Effector memory CD4-positive, alpha-beta T cell (primary cell): ENCODE data around the gene AGAP2.
"Not testable (repeated sequence)": the region's sequence is repeated elsewhere in the genome, so short reads cannot be mapped to it uniquely, and the experiment has no call there.

Experiments
- DNase-seq, 3 donors: peaks; one replicate each; pipeline ENCODE4 v3.0.0-alpha.2; 2020
- H3K27ac ChIP-seq: 2 replicates; pipeline ENCODE4 v1.7.0; 2013; ENCODE audit warnings: mild to moderate bottlenecking, low read length, moderate library complexity; ENCODE audit not compliant: insufficient read depth, poor library complexity, severe bottlenecking
- H3K27me3 ChIP-seq: replicated peaks from 2 replicates; pipeline ENCODE4 v1.7.0; 2013; ENCODE audit warnings: mild to moderate bottlenecking, low read length; ENCODE audit not compliant: insufficient read depth, control insufficient read depth, poor library complexity, severe bottlenecking
- H3K36me3 ChIP-seq: 2 replicates; pipeline ENCODE4 v1.7.0; 2013; ENCODE audit warnings: mild to moderate bottlenecking, low read length, moderate library complexity; ENCODE audit not compliant: control insufficient read depth, insufficient read depth
- H3K4me1 ChIP-seq: 2 replicates; pipeline ENCODE4 v1.7.0; 2013; ENCODE audit warnings: low read length, mild to moderate bottlenecking; ENCODE audit not compliant: control insufficient read depth, insufficient read depth, poor library complexity, severe bottlenecking
- H3K4me3 ChIP-seq: 2 replicates; pipeline ENCODE4 v1.7.0; 2013; ENCODE audit warnings: low read length, low read depth, mild to moderate bottlenecking; ENCODE audit not compliant: insufficient read depth, poor library complexity, severe bottlenecking
- H3K9me3 ChIP-seq: 2 replicates; pipeline ENCODE4 v1.7.0; 2013; ENCODE audit warnings: mild to moderate bottlenecking, low read length, moderate library complexity; ENCODE audit not compliant: control insufficient read depth

Gene AGAP2

DNA sequence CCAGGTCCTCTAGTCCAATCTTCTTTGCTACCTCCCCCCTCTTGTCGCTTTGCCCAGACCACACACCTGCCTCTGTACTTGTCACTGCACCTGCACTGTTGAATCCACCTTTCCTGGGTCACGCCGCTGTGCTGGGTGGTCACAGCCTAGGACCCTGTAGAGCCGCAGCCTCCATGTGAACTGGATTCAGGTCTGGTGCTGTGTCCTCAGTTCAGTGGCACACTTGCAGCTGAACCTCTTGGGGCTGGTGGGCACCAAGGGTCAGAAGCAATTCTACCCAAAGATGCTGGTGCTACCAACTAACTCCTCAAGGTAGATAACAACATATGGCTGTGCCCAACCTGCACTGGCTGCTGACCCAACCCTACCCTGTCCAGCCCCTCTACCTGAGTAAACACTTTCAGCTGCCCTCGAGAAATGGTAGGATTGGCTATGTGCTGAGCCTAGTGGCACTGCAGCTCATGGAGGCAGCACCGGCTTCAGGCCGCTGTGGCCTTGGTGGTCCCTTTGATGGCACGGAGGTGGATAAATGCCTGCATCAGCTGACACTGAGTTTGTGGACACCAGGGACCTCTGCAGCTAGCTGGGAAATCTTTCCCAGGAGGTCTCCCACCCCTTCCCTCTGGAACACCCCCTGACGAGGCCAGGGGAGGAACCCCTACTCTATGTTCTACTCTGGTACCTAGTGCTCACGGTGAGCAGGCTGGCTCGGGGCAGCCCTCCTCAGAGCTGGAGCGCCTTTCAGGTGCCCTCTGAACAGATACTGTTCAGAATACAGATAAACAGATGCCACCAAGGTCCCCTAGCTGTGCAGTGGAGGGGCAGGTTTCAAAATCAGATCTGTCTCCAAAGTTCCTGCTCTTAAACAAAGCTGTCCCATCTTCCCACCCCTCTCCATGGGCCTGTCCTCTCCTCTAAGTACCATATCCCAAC is 14.3 kb downstream of the AGAP2 start:
- peaks cover 59% of the 10 kb centered on the region for H3K36me3 ChIP-seq
- no peak overlapping the region for H3K27ac ChIP-seq
- no peaks in the 10 kb centered on the region for H3K27me3 ChIP-seq
- no peak overlapping the region for H3K4me3 ChIP-seq
- no peak for DNase-seq
- no peaks in the 10 kb centered on the region for H3K9me3 ChIP-seq
- no peaks in the 10 kb centered on the region for H3K4me1 ChIP-seq

DNA sequence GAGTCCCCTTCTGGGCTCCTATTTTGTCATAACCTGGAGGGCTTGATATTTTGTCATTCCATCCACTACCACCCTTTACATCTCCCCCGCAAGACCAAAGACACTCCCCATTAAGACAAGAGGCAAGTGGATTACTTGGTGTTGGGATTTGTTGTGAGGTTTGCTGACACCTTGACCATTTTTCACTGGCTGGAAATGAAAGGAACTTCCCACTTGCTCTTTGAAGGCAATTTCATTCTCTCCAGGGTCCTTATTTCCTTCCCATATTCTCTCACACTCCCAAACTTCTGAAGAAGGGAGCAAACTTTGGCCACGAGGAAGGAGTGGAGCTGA is 14.9 kb downstream of the AGAP2 start:
- H3K4me3 ChIP-seq, result no peak overlapping the region
- H3K36me3 ChIP-seq, result peaks cover 61% of the 10 kb centered on the region
- no peak overlapping the region for H3K27ac ChIP-seq
- no peaks in the 10 kb centered on the region for H3K9me3 ChIP-seq
- no peak for DNase-seq
- H3K27me3 ChIP-seq, result no peaks in the 10 kb centered on the region
- H3K4me1 ChIP-seq, result no peaks in the 10 kb centered on the region

DNA sequence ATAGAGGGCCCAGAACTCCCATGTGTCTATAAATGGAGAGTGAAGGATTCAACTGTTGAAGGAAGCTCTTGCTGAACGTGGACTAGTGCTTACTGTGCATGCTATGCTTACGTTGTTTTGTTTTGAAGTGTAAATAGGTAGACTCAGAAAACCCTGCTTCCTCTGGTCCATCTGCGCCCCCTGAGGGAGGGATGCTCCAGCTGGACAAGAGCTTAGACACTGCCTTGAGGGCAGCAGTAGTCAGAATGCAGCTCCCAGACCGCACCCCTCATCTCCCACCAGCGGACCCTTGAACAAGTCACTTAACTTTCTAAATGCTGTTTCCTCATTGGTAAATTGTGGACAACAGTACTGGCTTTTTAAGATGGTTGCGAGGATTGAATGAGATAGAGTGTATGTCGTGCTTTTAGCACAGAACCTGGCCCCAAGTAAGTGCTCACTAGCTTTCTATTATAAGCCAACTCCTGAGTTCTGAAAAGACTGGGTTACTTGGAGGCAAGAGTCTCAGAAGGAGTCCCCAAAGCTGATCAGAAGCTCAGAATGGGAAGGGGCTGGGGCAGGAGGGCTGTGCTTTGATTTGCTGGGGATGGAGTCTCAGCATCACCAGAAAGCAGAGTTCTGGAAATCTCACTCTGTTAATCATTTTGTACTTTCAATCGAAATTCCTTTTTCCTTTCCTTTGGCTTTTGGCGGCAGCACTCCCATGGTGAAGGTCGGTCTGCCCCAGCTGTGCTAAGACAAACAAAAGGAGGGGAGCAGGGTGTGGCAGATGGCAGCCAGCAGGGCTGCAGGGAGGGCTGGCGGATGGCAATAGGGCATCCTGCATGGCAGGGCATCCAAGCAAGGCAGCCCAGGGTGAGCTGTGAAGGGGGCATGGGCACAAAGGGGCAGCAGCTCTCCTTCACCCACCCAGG is 15.6 kb downstream of the AGAP2 start:
- no peaks in the 10 kb centered on the region for H3K9me3 ChIP-seq
- no peaks in the 10 kb centered on the region for H3K27me3 ChIP-seq
- peaks cover 61% of the 10 kb centered on the region for H3K36me3 ChIP-seq
- no peak for DNase-seq
- no peaks in the 10 kb centered on the region for H3K4me1 ChIP-seq
- H3K27ac ChIP-seq, result no peak overlapping the region
- no peak overlapping the region for H3K4me3 ChIP-seq

DNA sequence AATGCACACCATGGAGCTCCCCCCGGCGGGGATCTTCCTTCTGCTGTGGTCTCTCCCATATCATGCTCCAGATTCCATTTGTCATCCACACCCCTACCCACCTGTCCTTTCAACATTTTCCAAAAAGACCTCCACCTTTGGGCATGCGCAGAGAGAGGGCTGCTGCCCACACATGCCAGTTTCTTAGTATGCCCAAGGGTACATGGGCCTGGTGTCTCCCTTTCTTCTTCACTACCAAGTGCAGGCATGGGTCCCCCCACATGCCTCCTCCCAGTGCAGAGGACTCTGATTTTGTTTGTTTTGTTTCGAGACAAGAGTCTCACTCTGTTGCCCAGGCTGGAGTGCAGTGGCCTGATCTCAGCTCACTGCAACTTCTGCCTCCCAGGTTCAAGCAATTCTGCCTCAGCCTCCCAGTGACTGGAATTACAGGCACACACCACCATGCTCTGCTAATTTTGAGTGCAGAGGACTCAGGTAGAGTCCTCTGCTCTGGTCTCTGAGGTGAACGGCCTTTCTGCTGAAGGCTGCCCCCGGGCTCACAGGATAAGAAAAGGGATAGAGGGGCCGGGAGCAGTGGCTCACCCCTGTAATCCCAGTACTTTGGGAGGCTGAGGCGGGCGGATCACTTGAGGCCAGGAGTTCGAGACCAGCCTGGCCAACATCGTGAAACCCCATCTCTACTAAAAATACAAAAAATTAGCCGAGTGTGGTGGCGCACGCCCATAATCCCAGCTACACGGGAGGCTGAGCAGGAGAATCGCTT is 16.5 kb downstream of the AGAP2 start:
- H3K9me3 ChIP-seq, H3K4me1 ChIP-seq, H3K4me3 ChIP-seq, H3K27me3 ChIP-seq, DNase-seq, H3K27ac ChIP-seq: not testable (repeated sequence)
- peaks cover 59% of the 10 kb centered on the region for H3K36me3 ChIP-seq

DNA sequence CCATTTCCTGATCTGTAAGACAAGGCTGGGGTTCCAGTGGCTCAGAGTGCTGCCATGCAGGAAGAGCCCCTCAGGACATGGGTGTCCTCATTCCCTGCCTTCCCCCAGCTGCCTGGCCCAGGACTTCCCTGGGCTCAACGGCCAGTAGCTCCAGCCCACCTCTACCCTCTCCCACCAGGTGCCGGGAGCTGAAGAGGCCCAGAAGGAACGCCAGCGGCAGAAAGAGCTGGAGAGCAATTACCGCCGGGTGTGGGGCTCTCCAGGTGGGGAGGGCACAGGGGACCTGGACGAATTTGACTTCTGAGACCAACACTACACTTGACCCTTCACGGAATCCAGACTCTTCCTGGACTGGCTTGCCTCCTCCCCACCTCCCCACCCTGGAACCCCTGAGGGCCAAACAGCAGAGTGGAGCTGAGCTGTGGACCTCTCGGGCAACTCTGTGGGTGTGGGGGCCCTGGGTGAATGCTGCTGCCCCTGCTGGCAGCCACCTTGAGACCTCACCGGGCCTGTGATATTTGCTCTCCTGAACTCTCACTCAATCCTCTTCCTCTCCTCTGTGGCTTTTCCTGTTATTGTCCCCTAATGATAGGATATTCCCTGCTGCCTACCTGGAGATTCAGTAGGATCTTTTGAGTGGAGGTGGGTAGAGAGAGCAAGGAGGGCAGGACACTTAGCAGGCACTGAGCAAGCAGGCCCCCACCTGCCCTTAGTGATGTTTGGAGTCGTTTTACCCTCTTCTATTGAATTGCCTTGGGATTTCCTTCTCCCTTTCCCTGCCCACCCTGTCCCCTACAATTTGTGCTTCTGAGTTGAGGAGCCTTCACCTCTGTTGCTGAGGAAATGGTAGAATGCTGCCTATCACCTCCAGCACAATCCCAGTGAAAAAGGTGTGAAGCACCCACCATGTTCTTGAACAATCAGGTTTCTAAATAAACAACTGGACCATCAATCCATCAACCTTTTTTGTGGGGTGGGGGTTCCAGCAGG is 17.6 kb downstream of the AGAP2 start:
- H3K27ac ChIP-seq, result no peak overlapping the region
- H3K36me3 ChIP-seq, result peaks cover 61% of the 10 kb centered on the region
- H3K4me3 ChIP-seq, result no peak overlapping the region
- DNase-seq, result no peak
- no peaks in the 10 kb centered on the region for H3K27me3 ChIP-seq
- H3K9me3 ChIP-seq, result no peaks in the 10 kb centered on the region
- no peaks in the 10 kb centered on the region for H3K4me1 ChIP-seq

DNA sequence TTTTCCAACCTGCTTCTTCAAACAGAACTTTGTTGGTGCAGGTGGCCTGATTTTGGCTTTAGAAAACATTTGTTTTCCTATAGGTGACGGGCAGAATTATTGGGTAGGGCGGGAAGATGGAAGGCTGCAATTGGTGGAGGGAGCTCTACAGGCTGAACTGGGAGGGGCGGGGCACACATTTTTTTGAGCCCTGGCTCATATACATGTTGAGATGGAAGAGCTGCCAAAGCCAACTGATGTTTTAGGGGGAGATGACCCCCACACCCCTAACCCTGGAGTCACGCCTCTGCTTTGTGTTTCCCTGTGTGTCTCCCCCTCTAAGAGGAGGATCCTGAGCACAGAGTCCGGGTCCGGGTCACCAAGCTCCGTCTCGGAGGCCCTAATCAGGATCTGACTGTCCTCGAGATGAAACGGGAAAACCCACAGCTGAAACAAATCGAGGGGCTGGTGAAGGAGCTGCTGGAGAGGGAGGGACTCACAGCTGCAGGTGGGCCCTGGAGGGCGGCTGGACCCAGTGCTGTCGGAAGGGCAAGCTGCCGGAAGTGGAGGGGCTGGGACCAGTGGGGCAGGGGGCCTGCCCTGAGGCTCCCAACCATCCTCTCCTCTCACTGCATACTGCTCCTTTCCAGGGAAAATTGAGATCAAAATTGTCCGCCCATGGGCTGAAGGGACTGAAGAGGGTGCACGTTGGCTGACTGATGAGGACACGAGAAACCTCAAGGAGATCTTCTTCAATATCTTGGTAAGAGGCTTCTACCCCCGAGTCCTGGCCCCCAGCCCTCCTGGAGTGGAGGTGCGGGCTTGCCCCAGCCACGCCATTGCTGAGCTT is 18.6 kb downstream of the AGAP2 start:
- Histone ChIP-seq H3K4me1 (no peaks in the 10 kb centered on the region), H3K4me3 (no peak overlapping the region), H3K27ac (no peak overlapping the region), H3K9me3 (no peaks in the 10 kb centered on the region), H3K36me3 (peaks cover 64% of the 10 kb centered on the region), H3K27me3 (no peaks in the 10 kb centered on the region)
- DNase-seq, result no peak

GRCh38 chr12:57718641-57719528 is 19.7 kb downstream of the AGAP2 start:
- H3K9me3 ChIP-seq, result no peaks in the 10 kb centered on the region
- H3K4me1 ChIP-seq, result no peaks in the 10 kb centered on the region
- no peak overlapping the region for H3K27ac ChIP-seq
- no peak for DNase-seq
- peaks cover 68% of the 10 kb centered on the region for H3K36me3 ChIP-seq
- no peaks in the 10 kb centered on the region for H3K27me3 ChIP-seq
- H3K4me3 ChIP-seq, result no peak overlapping the region
